OCI-LY3 (cell line): ENCODE measurements around the gene MTHFD2.
A peak's percentile ranks its signal among the peaks of the same experiment; 100 is the strongest.
"Not testable (repeated sequence)": the region's sequence is repeated elsewhere in the genome, so short reads cannot be mapped to it uniquely, and the experiment has no call there.

Experiments
- H2AFZ ChIP-seq: fragments of 200-600, 300-600 bp; shearing (Covaris generic); 2 replicates; pipeline ENCODE4 v1.6.0; 2014; ENCODE audit warnings: antibody characterized with exemption, low read depth, low read length
- H3K27ac ChIP-seq: fragments of 200-600, 300-600 bp; sonication (generic); 2 replicates; pipeline ENCODE4 v1.5.1; 2014; ENCODE audit warnings: mild to moderate bottlenecking, low read length, moderate library complexity, mixed read lengths
- H3K27me3 ChIP-seq: fragments of 200-600, 300-600 bp; sonication (generic); 2 replicates; pipeline ENCODE4 v1.6.1; 2014; ENCODE audit warnings: low read depth, low read length, mixed read lengths
- H3K36me3 ChIP-seq: fragments of 200-600, 300-600 bp; sonication (generic); replicated peaks from 2 replicates; pipeline ENCODE3; 2014; ENCODE audit warnings: low read depth, low read length, mixed read lengths
- H3K4me1 ChIP-seq: fragments of 300-600, 200-600 bp; sonication (generic); 2 replicates; pipeline ENCODE4 v1.6.1; 2014; ENCODE audit warnings: low read length, mixed read lengths
- H3K4me2 ChIP-seq: fragments of 200-600, 300-600 bp; sonication (generic); 2 replicates; pipeline ENCODE4 v1.6.1; 2014; ENCODE audit warnings: low read length, mixed read lengths
- H3K4me3 ChIP-seq: fragments of 300-600, 200-600 bp; sonication (generic); 2 replicates; pipeline ENCODE4 v1.5.1; 2014; ENCODE audit warnings: antibody characterized with exemption, mild to moderate bottlenecking, low read length, moderate library complexity
- H3K79me2 ChIP-seq: fragments of 300-600, 200-600 bp; shearing (Covaris generic); 2 replicates; pipeline ENCODE4 v1.6.1; 2014; ENCODE audit warnings: mild to moderate bottlenecking, low read length, mixed read lengths
- H3K9ac ChIP-seq: fragments of 300-600, 200-600 bp; shearing (Covaris generic); 2 replicates; pipeline ENCODE4 v1.6.0; 2014; ENCODE audit warnings: mild to moderate bottlenecking, low read length, moderate library complexity
- H3K9me3 ChIP-seq: fragments of 200-600, 300-600 bp; shearing (Covaris generic); 2 replicates; pipeline ENCODE4 v1.6.1; 2014; ENCODE audit warnings: low read length, mixed read lengths; ENCODE audit not compliant: insufficient read depth
- H4K20me1 ChIP-seq: fragments of 200-600, 300-600 bp; sonication (generic); 2 replicates; pipeline ENCODE4 v1.6.1; 2016; ENCODE audit warnings: low read length, mixed read lengths; ENCODE audit not compliant: insufficient read depth
- CTCF ChIP-seq: fragments of 200-600, 300-600 bp; sonication (generic); IDR thresholded peaks from 2 replicates; pipeline ENCODE4 v1.5.1; 2014; ENCODE audit warnings: antibody characterized with exemption, low read length, low read depth
- EZH2phosphoT487 ChIP-seq: fragments of 200-600 bp; shearing (Covaris generic); IDR thresholded peaks from 2 replicates; pipeline ENCODE4 v1.6.1; 2018; ENCODE audit warnings: antibody characterized with exemption, mixed run types, low read depth

MTHFD2 gene

GRCh38 chr2:74181739-74182138 is 16.7 kb upstream of the MTHFD2 start:
- TF ChIP-seq EZH2phosphoT487: no peak
- TF ChIP-seq CTCF: no peak
- Histone ChIP-seq H3K4me3 (peak overlapping the region; percentile 55), H4K20me1 (peaks cover 13% of the 10 kb centered on the region), H3K27me3 (no peaks in the 10 kb centered on the region), H3K79me2 (peaks cover 33% of the 10 kb centered on the region), H3K36me3 (peaks cover 12% of the 10 kb centered on the region), H2AFZ (no peak overlapping the region), H3K27ac (peak overlapping the region; percentile 96), H3K4me2 (peak overlapping the region; percentile 71), H3K9ac (peak overlapping the region; percentile 76), H3K9me3 (no peaks in the 10 kb centered on the region), H3K4me1 (peaks cover 72% of the 10 kb centered on the region)

GRCh38 chr2:74183878-74184277 is 14.5 kb upstream of the MTHFD2 start:
- peak overlapping the region; percentile 96 for H3K27ac ChIP-seq
- H3K27me3 ChIP-seq: no peaks in the 10 kb centered on the region
- H3K4me1 ChIP-seq: peaks cover 84% of the 10 kb centered on the region
- no peaks in the 10 kb centered on the region for H3K9me3 ChIP-seq
- 0 out of 2 replicates have a peak overlapping the region, but pooled peaks have one; percentile 8 for H2AFZ ChIP-seq
- H3K79me2 ChIP-seq: peaks cover 15% of the 10 kb centered on the region
- peak overlapping the region; percentile 35; the same call in 1 of the 2 replicates for H3K4me3 ChIP-seq
- TF ChIP-seq EZH2phosphoT487: no peak
- TF ChIP-seq CTCF: no peak
- no peaks in the 10 kb centered on the region for H3K36me3 ChIP-seq
- H4K20me1 ChIP-seq: no peaks in the 10 kb centered on the region
- peak overlapping the region; percentile 85 for H3K9ac ChIP-seq
- peak overlapping the region; percentile 79 for H3K4me2 ChIP-seq

- Histone ChIP-seq H2AFZ (no peak overlapping the region), H3K4me2 (peak overlapping the region; percentile 49)
Measured at GRCh38 chr2:74186038-74186437, 12.4 kb upstream of the MTHFD2 start.

DNA sequence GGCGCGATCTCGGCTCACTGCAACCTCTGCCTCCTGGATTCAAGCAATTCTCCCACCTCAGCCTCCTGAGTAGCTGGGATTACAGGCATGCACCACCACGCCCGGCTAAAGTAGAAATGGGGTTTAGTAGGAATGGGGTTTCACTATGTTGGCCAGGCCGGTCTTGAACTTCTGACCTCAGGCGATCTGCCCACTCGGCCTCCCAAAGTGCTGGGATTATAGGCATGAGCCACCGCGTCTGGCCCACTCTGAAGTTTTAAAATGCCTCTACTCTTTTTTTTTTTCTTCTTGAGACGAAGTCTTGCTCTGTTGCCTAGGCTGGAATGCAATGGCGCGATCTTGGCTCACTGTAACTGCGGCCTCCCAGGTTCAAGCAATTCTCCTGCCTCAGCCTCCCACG is 11.7 kb upstream of the MTHFD2 start:
- Histone ChIP-seq H3K4me3 (peak overlapping the region; percentile 49), H3K4me2 (peak overlapping the region; percentile 49), H3K4me1 (peaks cover 82% of the 10 kb centered on the region), H3K9ac (peak overlapping the region; percentile 64; the same call in 1 of the 2 replicates), H3K27ac (peak overlapping the region; percentile 96)
- H4K20me1 ChIP-seq, H3K36me3 ChIP-seq, H3K79me2 ChIP-seq, H2AFZ ChIP-seq, H3K27me3 ChIP-seq, H3K9me3 ChIP-seq: not testable (repeated sequence)

More at GRCh38 chr2:74186038-74186437, 12.4 kb upstream of the MTHFD2 start:
- H3K9me3 ChIP-seq: no peaks in the 10 kb centered on the region
- H3K36me3 ChIP-seq: no peaks in the 10 kb centered on the region
- peak overlapping the region; percentile 74 for H3K9ac ChIP-seq
- peak overlapping the region; percentile 49 for H3K4me3 ChIP-seq
- peaks cover 4% of the 10 kb centered on the region for H3K79me2 ChIP-seq
- H4K20me1 ChIP-seq: no peaks in the 10 kb centered on the region
- H3K27me3 ChIP-seq: no peaks in the 10 kb centered on the region
- peaks cover 80% of the 10 kb centered on the region for H3K4me1 ChIP-seq
- TF ChIP-seq CTCF (no peak), EZH2phosphoT487 (no peak)
- peak overlapping the region; percentile 96 for H3K27ac ChIP-seq
